SH-SY5Y (cell line): ENCODE results near the gene GSK3B.

Experiments used
- GATA2 ChIP-seq: IDR thresholded peaks from 2 replicates; pipeline ENCODE4 v1.6.1; 2011; ENCODE audit warnings: mild to moderate bottlenecking, low read depth, low read length
- GATA3 ChIP-seq: IDR thresholded peaks from 2 replicates; pipeline ENCODE4 v1.6.1; 2011; ENCODE audit warnings: low read depth, mild to moderate bottlenecking, low read length, moderate library complexity

DNA sequence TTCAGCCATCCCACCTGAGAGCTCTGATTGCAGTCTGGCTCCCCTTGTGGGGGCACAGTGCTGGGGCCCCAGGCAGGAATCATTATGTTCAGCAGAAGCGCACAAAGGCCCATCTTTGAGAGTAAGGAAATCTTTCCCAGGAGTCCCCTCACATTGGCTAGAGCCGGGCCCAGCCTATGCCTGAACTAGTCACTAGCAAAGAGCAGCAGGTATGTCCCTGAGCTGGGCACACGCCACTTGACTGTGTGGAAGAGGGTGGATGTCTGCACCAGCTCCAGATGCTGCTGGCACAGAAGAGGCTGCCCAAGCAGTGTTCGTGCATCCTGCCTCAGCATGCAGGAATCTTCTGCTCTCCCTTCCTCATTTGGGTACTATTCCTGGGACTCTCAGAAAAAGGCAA, 286.0 kb downstream of the GSK3B start:
- no peak for TF ChIP-seq GATA3
- no peak for TF ChIP-seq GATA2
